K562 treated with DMSO at 1 percent for 24 hours (cell line): ENCODE data around the gene FGR. TPM values are rescaled to one million over a fixed set of nuclear protein-coding genes. Genes with fewer than 3 reads are reported as not detected.

Experiments used
- total RNA-seq: library from RNA; unstranded; fragments of 300-600 nt; gene quantifications from 2 replicates; pipeline ENCODE4 v1.2.3, GENCODE V29; 2022; ENCODE audit warnings: low read depth; ENCODE audit not compliant: insufficient read depth

Gene FGR
- not detected in 2 replicates for total RNA-seq

GRCh38 chr1:27634985-27635367, at the start of gene FGR:
FGR (minus strand) TSS chr1:27635185; CDS start chr1:27623916, 11,269 bp downstream.

GRCh38 chr1:27671964-27672749, 37.2 kb upstream of the FGR start, which contains the start of gene IFI6:
IFI6 (minus strand) TSS chr1:27672192; CDS start chr1:27669314, 2,878 bp downstream.

DNA sequence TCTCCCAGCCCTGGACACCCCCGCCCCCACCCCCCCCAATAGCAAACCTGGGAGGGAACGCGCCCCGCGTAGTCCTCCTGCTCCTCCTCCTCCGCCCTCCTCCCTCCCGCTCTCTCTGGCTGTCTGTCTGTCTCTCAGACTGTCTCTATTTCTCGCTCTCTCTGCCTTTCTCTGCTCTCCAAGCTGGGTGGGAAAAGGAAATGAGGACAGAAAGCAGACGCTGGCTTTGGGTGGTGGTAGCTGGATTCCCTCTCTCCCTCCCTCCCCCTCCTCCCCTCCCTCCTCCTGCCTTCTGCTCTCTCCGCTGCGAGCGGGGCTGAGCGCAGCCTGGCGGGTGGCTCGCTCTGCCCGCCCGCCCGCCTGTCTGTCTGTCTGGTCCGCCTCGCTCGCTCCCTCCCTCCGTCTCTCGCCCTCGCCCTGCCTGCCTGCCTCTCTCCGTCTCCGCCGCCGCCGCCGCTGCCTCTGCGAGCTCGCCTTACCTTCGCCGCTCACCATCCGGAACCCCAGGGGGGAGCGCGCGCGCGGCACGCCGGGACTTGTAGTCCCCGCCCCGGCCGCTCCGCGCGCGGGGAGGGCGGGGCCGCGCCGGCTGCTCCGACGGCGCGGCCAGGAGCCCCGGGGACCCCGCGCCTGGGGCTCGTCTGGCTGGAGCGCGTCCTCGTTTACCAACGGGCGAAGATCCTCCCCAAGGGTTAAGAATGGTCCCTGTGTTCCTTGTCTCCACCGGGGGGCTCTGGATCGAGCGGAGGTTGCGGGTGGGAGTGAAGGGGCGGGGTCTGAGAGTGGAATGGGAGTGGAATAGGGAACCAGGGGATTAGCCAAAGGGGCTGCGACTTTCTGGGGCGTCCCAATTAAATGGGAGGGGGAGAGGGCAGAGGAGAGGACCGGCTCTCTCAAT, 31.1 kb downstream of the FGR start, which contains the start of gene AHDC1:
Gene AHDC1 (minus strand): TSS at position 464 of the 898 bp plus-strand sequence. CDS start 52,029 bp downstream, outside the sequence.

Other genes with a start within 250 kb of the FGR start
- gene GPR3, start 242.6 kb downstream of the FGR start, total RNA-seq = 6.8 and 9.2 TPM in 2 replicates
- gene WASF2, start 145.0 kb downstream of the FGR start, total RNA-seq = 79.7 and 83.0 TPM in 2 replicates
- gene AHDC1, start 31.0 kb downstream of the FGR start, total RNA-seq = 32.6 and 34.0 TPM in 2 replicates
- gene IFI6, start 37.0 kb upstream of the FGR start, total RNA-seq = 70.6 and 84.1 TPM in 2 replicates
- 8.0 and 9.1 TPM in 2 replicates for gene FAM76A, start 90.8 kb upstream of the FGR start, total RNA-seq
- gene STX12, start 138.0 kb upstream of the FGR start, total RNA-seq = 28.6 and 30.3 TPM in 2 replicates
- 49.4 and 50.1 TPM in 2 replicates for gene PPP1R8, start 195.6 kb upstream of the FGR start, total RNA-seq
- 17.5 and 21.4 TPM in 2 replicates for gene THEMIS2, start 237.4 kb upstream of the FGR start, total RNA-seq